ENCODE measurements around the gene PRMT6. TPM values are rescaled to one million over a fixed set of nuclear protein-coding genes. Genes with fewer than 3 reads are reported as not detected.

PRMT6 gene
- total RNA-seq, 4 donors from 2014 or later = 9.0 to 16.4 (median 10.1) TPM

DNA sequence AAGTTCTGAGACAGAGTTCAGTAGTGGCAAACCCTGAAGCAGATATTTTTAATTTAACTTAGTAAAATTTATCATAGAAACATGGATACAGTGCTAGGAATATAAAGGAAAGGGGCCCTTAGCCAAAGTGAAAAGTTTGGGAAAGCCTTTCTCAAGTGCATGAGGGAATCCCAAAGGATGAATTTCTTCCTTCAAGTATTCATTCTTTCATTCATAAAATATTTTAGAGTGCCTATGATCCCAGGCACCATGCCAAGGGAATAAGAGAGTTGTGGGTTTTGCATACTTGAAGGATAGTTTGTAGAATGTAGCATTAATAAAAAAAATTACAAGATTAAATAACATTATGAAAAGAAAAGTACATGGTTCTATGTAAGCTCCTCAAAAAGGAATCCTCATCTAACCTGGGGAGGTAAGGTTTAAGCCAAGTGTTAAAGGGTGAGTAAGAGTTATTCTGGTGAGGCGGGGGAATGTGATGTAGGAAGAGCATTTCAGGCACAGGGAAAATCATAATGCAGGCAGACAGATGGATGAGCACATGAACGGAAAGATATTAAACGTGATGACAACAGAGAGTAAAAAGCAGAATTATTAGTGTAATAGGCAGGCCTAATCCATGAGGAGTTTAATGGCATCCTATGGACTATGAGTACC, 44.0 kb downstream of the PRMT6 start:
- TF ChIP-seq, protein P1, sequence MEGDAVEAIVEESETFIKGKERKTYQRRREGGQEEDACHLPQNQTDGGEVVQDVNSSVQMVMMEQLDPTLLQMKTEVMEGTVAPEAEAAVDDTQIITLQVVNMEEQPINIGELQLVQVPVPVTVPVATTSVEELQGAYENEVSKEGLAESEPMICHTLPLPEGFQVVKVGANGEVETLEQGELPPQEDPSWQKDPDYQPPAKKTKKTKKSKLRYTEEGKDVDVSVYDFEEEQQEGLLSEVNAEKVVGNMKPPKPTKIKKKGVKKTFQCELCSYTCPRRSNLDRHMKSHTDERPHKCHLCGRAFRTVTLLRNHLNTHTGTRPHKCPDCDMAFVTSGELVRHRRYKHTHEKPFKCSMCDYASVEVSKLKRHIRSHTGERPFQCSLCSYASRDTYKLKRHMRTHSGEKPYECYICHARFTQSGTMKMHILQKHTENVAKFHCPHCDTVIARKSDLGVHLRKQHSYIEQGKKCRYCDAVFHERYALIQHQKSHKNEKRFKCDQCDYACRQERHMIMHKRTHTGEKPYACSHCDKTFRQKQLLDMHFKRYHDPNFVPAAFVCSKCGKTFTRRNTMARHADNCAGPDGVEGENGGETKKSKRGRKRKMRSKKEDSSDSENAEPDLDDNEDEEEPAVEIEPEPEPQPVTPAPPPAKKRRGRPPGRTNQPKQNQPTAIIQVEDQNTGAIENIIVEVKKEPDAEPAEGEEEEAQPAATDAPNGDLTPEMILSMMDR (IDR thresholded peaks at IDR 0.05) = no peak
- TF ChIP-seq POLR2A (IDR thresholded peaks at IDR 0.05) = no peak
- no peak for DNase-seq (ENCODE audit: low spot score in 2 of 2)
- H3K4me3 ChIP-seq (ENCODE audit: low read depth, poor library complexity, severe bottlenecking) = no peak overlapping the region
- WGBS, 2 donors = 69 to 72% methylated on average over 3 of the region's 3 CpGs
- intact Hi-C loops (cut with DNase I; ENCODE audit: low total_unique reads) = no loop called here

GRCh38 chr1:107105914-107106313, 49.4 kb downstream of the PRMT6 start:
- 92 to 96% methylated on average over 3 of the region's 3 CpGs for WGBS, 2 donors
- DNase-seq (ENCODE audit: low spot score in 2 of 2) = no peak
- intact Hi-C loops (cut with DNase I; ENCODE audit: low total_unique reads) = no loop called here
- no peak for TF ChIP-seq POLR2A (IDR thresholded peaks at IDR 0.05)
- TF ChIP-seq, protein P1 (IDR thresholded peaks at IDR 0.05) = no peak
- H3K4me3 ChIP-seq (ENCODE audit: low read depth, poor library complexity, severe bottlenecking) = no peak overlapping the region

Other genes with a start within 250 kb of the PRMT6 start
- 1 to 10 TPM; 2.6 to 8.1 (median 3.4) TPM for gene NTNG1, start 84.4 kb downstream of the PRMT6 start, total RNA-seq

Data from lower leg skin (tissue), 4 donors.